IMR-90 (cell line): ENCODE data around the gene WARS2. TPM values are rescaled to one million over a fixed set of nuclear protein-coding genes. Genes with fewer than 3 reads are reported as not detected.

Experiments used
- ATAC-seq: fragments of 200-7000 bp; cut with Tn5 transposase; 2 replicates; pipeline ENCODE4 v1.9.1; 2020; ENCODE audit warnings: low read depth, mild to moderate bottlenecking, moderate library complexity
- BruUV-seq: library from RNA; stranded (reverse); fragments of 400-500 nt; replicated peaks from 2 replicates; lab custom pipeline; 2021; lab: Mats Ljungman, UMichigan
- CTCF ChIA-PET: fragments of 300-600 bp; formaldehyde crosslinking; extraction: SDS; loops from one replicate; lab custom pipeline; 2021; ENCODE audit warnings: antibody characterized with exemption; lab: Yijun Ruan, JAX
- POLR2A ChIA-PET: fragments of 300-600 bp; sonication (Branson Sonifier 250); formaldehyde crosslinking; loops from one replicate; lab custom pipeline; 2022; ENCODE audit warnings: antibody characterized with exemption; ENCODE audit not compliant: unreplicated experiment; lab: Charles Lee
- DNase-seq: peaks from one replicate; pipeline ENCODE4 v3.0.0; 2013
- H2AFZ ChIP-seq: replicated peaks from 2 replicates; pipeline ENCODE3; 2013; ENCODE audit warnings: low read length, mild to moderate bottlenecking; ENCODE audit not compliant: poor library complexity
- H2AK5ac ChIP-seq: 2 replicates; pipeline ENCODE4 v1.6.1; 2013; ENCODE audit warnings: low read depth, low read length, inconsistent platforms
- H2AK9ac ChIP-seq: replicated peaks from 2 replicates; pipeline ENCODE3; 2013; ENCODE audit warnings: mild to moderate bottlenecking, low read depth, low read length, moderate library complexity; ENCODE audit not compliant: poor library complexity
- H2BK120ac ChIP-seq: 2 replicates; pipeline ENCODE4 v1.6.1; 2013; ENCODE audit warnings: low read depth, low read length, inconsistent platforms
- H2BK15ac ChIP-seq: 3 replicates; pipeline ENCODE4 v1.6.1; 2013; ENCODE audit warnings: low read depth, low read length, inconsistent platforms
- H2BK20ac ChIP-seq: 2 replicates; pipeline ENCODE4 v1.6.1; 2013; ENCODE audit warnings: low read depth, mild to moderate bottlenecking, inconsistent platforms, low read length, moderate library complexity
- H2BK5ac ChIP-seq: 2 replicates; pipeline ENCODE4 v1.6.1; 2013; ENCODE audit warnings: mild to moderate bottlenecking, low read depth, low read length, inconsistent platforms; ENCODE audit not compliant: poor library complexity, severe bottlenecking
- H3K14ac ChIP-seq: replicated peaks from 2 replicates; pipeline ENCODE4 v1.6.1; 2013; ENCODE audit warnings: low read depth, low read length, inconsistent platforms
- H3K18ac ChIP-seq: 2 replicates; pipeline ENCODE4 v1.6.1; 2013; ENCODE audit warnings: low read depth, low read length, control low read depth
- H3K23ac ChIP-seq: 2 replicates; pipeline ENCODE4 v1.6.1; 2013; ENCODE audit warnings: low read depth, low read length, inconsistent platforms
- H3K27ac ChIP-seq: 2 replicates; pipeline ENCODE4 v1.5.1; 2013; ENCODE audit warnings: mild to moderate bottlenecking, control low read depth, low read length; ENCODE audit not compliant: insufficient read depth
- H3K27me3 ChIP-seq: 2 replicates; pipeline ENCODE4 v1.6.1; 2013; ENCODE audit warnings: low read length; ENCODE audit not compliant: control insufficient read depth, insufficient read depth
- H3K36me3 ChIP-seq: 2 replicates; pipeline ENCODE4 v1.6.1; 2013; ENCODE audit warnings: low read length, mixed read lengths; ENCODE audit not compliant: control insufficient read depth, insufficient read depth
- H3K4ac ChIP-seq: 2 replicates; pipeline ENCODE4 v1.6.1; 2013; ENCODE audit warnings: low read depth, low read length, inconsistent platforms
- H3K4me1 ChIP-seq: 2 replicates; pipeline ENCODE4 v1.6.1; 2013; ENCODE audit warnings: low read length, mixed read lengths; ENCODE audit not compliant: control insufficient read depth, insufficient read depth
- H3K4me2 ChIP-seq: 2 replicates; pipeline ENCODE4 v1.6.1; 2013; ENCODE audit warnings: low read depth, mild to moderate bottlenecking, control low read depth, low read length, moderate library complexity
- H3K4me3 ChIP-seq: 2 replicates; pipeline ENCODE4 v1.5.1; 2013; ENCODE audit warnings: low read depth, mild to moderate bottlenecking, control low read depth, low read length, moderate library complexity; ENCODE audit not compliant: insufficient read depth
- H3K56ac ChIP-seq: 2 replicates; pipeline ENCODE4 v1.6.1; 2013; ENCODE audit warnings: low read length, inconsistent platforms; ENCODE audit not compliant: insufficient read depth; ENCODE audit errors: extremely low read depth
- H3K79me1 ChIP-seq, 2 experiments: 2 replicates each; pipeline ENCODE4 v1.6.1; 2013; ENCODE audit warnings: low read length in 2 of 2, inconsistent platforms in 1 of 2, low read depth in 1 of 2
- H3K9ac ChIP-seq: 2 replicates; pipeline ENCODE4 v1.6.1; 2013; ENCODE audit warnings: low read depth, low read length, control low read depth
- H3K9me1 ChIP-seq: 2 replicates; pipeline ENCODE4 v1.6.1; 2013; ENCODE audit warnings: low read length, inconsistent platforms; ENCODE audit not compliant: insufficient read depth
- H3K9me3 ChIP-seq: 2 replicates; pipeline ENCODE4 v1.6.1; 2013; ENCODE audit warnings: low read length; ENCODE audit not compliant: control insufficient read depth, insufficient read depth
- H4K20me1 ChIP-seq: 2 replicates; pipeline ENCODE4 v1.6.1; 2013; ENCODE audit warnings: low read length, inconsistent platforms; ENCODE audit not compliant: insufficient read depth
- H4K5ac ChIP-seq: 2 replicates; pipeline ENCODE4 v1.6.1; 2013; ENCODE audit warnings: mild to moderate bottlenecking, low read depth, low read length, control low read depth
- H4K8ac ChIP-seq, 2 experiments: 2 replicates each; pipeline ENCODE4 v1.6.1; 2013; ENCODE audit warnings: low read depth in 2 of 2, low read length in 2 of 2, control low read depth in 1 of 2, inconsistent platforms in 1 of 2
- H4K91ac ChIP-seq: 2 replicates; pipeline ENCODE4 v1.6.1; 2013; ENCODE audit warnings: low read depth, low read length, inconsistent platforms; ENCODE audit not compliant: insufficient read depth
- BHLHE40 ChIP-seq: fragments of 150-350 bp; IDR thresholded peaks from 2 replicates; pipeline ENCODE4 v1.6.1; 2016; ENCODE audit warnings: mild to moderate bottlenecking, low read depth, low read length
- CEBPB ChIP-seq: IDR thresholded peaks from 2 replicates; pipeline ENCODE4 v1.6.1; 2012; ENCODE audit warnings: low read depth, low read length, improper control_type of control experiment
- CHD1 ChIP-seq: IDR thresholded peaks from 2 replicates; pipeline ENCODE4 v1.6.1; 2012; ENCODE audit warnings: low read depth, low read length, improper control_type of control experiment
- FOS ChIP-seq: fragments of 150-350 bp; IDR thresholded peaks from 2 replicates; pipeline ENCODE4 v1.6.1; 2016; ENCODE audit warnings: low read depth, low read length
- MAFK ChIP-seq: IDR thresholded peaks from 2 replicates; pipeline ENCODE4 v1.6.1; 2012; ENCODE audit warnings: low read depth, low read length, improper control_type of control experiment
- MAZ ChIP-seq: IDR thresholded peaks from 2 replicates; pipeline ENCODE4 v1.6.1; 2012; ENCODE audit warnings: low read depth, mild to moderate bottlenecking, low read length, improper control_type of control experiment, moderate library complexity, borderline replicate concordance
- POLR2A ChIP-seq: IDR thresholded peaks from 2 replicates; pipeline ENCODE4 v1.6.1; 2012; ENCODE audit warnings: mild to moderate bottlenecking, low read depth, low read length
- RAD21 ChIP-seq: IDR thresholded peaks from 2 replicates; pipeline ENCODE4 v1.6.1; 2012; ENCODE audit warnings: low read length, improper control_type of control experiment
- RCOR1 ChIP-seq: IDR thresholded peaks from 2 replicates; pipeline ENCODE4 v1.6.1; 2012; ENCODE audit warnings: mild to moderate bottlenecking, low read length, improper control_type of control experiment; ENCODE audit not compliant: insufficient replicate concordance
- WGBS, 2 experiments: methylation state at CpG; one replicate each; pipeline versions ENCODE4 v1.1.5 to v1.1.7; 2013; ENCODE audit warnings: missing lambda C conversion rate in 2 of 2; ENCODE audit not compliant: insufficient read length in 1 of 2; ENCODE audit errors: extremely low coverage in 2 of 2; 5-methylcytosine and 5-hydroxymethylcytosine counted together
- dilution Hi-C: fragments of 300-500 bp; cut with HindIII; formaldehyde crosslinking; loops from one replicate; pipeline ENCODE4 v1.14.3; 2018; ENCODE audit warnings: low sequenced_read_pairs; ENCODE audit not compliant: unreplicated experiment
- in situ Hi-C: fragments of 300-500 bp; cut with MboI; formaldehyde crosslinking; loops from 3 replicates; pipeline ENCODE4 v1.14.3; 2019; ENCODE audit warnings: low sequenced_read_pairs, inconsistent platforms, mixed read lengths
- intact Hi-C: fragments of 100-400 bp; cut with micrococcal nuclease; formaldehyde crosslinking; loops from 2 replicates; pipeline ENCODE4 v1.10.0; 2022
- polyA plus RNA-seq, 3 experiments: library from polyadenylated mRNA; depleted of rRNA; stranded (reverse); fragments of >200 nt; gene quantifications; 2 replicates each; pipeline ENCODE4 v1.2.3, GENCODE V29; 2012; ENCODE audit warnings: low replicate concordance in 1 of 3
- total RNA-seq: library from RNA; depleted of rRNA; stranded (reverse); fragments of >200 nt; gene quantifications from 2 replicates; pipeline ENCODE4 v1.2.3, GENCODE V29; 2012

Gene WARS2
- total and polyA plus RNA-seq, 2 of the 4 experiments (the other 2 are of a cell fraction): 5.7 to 20.3 TPM

DNA sequence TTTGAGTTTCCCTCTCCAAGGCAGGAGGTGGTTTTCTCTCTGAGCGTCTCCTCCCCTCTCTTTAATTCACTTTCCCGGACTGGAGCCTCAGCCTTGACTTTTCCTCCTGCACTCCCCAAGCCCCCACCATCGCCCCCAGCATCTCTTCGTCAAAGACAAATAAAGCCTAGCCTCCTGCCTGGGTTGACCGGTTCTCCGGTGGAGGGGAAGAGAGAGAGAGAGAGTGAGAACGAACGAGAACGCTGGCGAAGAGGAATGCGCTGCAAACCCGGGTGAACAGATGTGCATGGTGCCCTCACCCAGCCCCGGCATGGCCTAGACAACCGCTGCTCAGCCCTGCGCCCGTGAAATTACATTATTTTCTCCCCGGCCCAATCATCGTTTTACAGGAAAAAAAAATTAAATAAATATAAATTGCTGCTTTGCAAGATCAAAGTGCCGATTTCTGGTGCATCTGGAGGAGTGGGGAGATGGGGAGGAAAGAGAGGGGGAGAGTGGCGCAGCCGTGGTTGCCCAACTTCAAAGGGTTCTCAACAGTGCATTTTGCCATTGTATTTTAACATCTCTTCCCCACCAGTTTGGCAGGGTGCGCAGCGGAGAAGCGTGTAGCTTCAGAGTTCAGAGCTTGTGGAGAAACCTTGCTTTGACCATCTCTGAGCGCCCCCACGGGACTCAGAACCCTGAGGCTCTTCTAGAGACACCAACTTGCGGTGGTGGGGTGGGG lies 140.9 kb downstream of the WARS2 start (continued):
- TF ChIP-seq MAZ (no peak), RAD21 (no peak), CHD1 (no peak), POLR2A (no peak), FOS (no peak), RCOR1 (no peak), MAFK (no peak)

DNA sequence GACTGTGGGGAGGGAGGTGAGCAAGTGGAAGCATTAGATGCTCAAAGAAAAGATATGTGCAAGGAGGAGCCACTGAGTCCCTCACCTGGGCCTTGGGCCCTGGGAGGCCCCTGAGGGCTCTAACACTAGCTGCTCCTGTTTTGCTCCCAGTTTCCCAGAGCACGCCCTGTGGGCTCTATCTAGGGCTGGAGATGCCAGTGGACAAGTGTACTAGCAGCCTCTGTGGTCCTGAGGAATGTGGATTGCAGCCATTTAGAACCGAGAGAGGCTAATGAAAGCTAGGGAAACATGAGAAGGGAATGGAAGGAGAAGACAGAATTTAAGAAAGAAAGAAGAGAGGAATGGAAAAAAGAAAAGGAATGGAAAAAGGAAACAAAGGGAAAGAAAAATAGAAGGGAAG lies 142.3 kb downstream of the WARS2 start:
- TF ChIP-seq CEBPB (no peak), MAFK (no peak), RCOR1 (no peak), MAZ (no peak), BHLHE40 (no peak), POLR2A (no peak)
- Histone ChIP-seq H2AK5ac (no peak overlapping the region), H4K8ac (no peak overlapping the region), H3K4me2 (no peak overlapping the region), H2BK20ac (no peak overlapping the region), H3K9me1 (no peaks in the 10 kb centered on the region), H3K18ac (no peak overlapping the region), H2AK9ac (no peak overlapping the region), H4K91ac (no peak overlapping the region), H3K56ac (no peak overlapping the region), H4K20me1 (no peaks in the 10 kb centered on the region), H2BK5ac (no peak overlapping the region), H3K79me1 (no peaks in the 10 kb centered on the region), H3K36me3 (no peaks in the 10 kb centered on the region), H3K27me3 (peaks cover 96% of the 10 kb centered on the region), H2BK120ac (no peak overlapping the region), H2AFZ (no peak overlapping the region), H3K23ac (no peak overlapping the region), H3K4ac (no peak overlapping the region), H2BK15ac (no peak overlapping the region), H3K4me1 (no peaks in the 10 kb centered on the region; the same call in 1 of the 2 replicates), H3K14ac (no peak overlapping the region), H3K9me3 (peaks cover 14% of the 10 kb centered on the region), H3K9ac (no peak overlapping the region), H3K4me3 (no peak overlapping the region), H4K5ac (no peak overlapping the region), H3K27ac (no peak overlapping the region)
- ChIA-PET CTCF (interaction anchor here (0.6 kb wide), 1 partner anchor 814 kb away, joined by 4 read pairs; no protein-coding TSS in a partner anchor), POLR2A (no interaction called here)
- ATAC-seq (no peak), DNase-seq (no peak)
- dilution Hi-C loops: no loop called here
- intact Hi-C loops: no loop called here
- WGBS, 2 experiments: 14% methylated on average over 1 of the region's 2 CpGs; no CpG with 5 or more reads in 1 of the 2 experiments
- no TSS peak for BruUV-seq
- in situ Hi-C loops: no loop called here
